ENCODE data around the gene CAPRIN1.
"Not testable (repeated sequence)": the region's sequence is repeated elsewhere in the genome, so short reads cannot be mapped to it uniquely, and the experiment has no call there.

The CAPRIN1 gene

GRCh38 chr11:34064291-34064690 lies 12.8 kb downstream of the CAPRIN1 start:
- no peaks in the 10 kb centered on the region for H3K4me1 ChIP-seq (ENCODE audit: control insufficient read depth, insufficient read depth, low read length)
- no peak overlapping the region for H3K4me3 ChIP-seq (ENCODE audit: insufficient read depth, low read depth, low read length)
- 93 to 100% methylated on average over 2 of the region's 2 CpGs for WGBS, 2 experiments
- no peaks in the 10 kb centered on the region for H3K27me3 ChIP-seq (ENCODE audit: control insufficient read depth, insufficient read depth, low read length, poor library complexity, severe bottlenecking)
- H3K9me3 ChIP-seq (ENCODE audit: control insufficient read depth, low read length): no peaks in the 10 kb centered on the region
- no peak overlapping the region for H3K27ac ChIP-seq (ENCODE audit: insufficient read depth, low read depth, low read length, poor library complexity, severe bottlenecking)
- H3K36me3 ChIP-seq (ENCODE audit: control insufficient read depth, insufficient read depth, low read length): peaks cover 6% of the 10 kb centered on the region

GRCh38 chr11:34065505-34066203 lies 14.1 kb downstream of the CAPRIN1 start:
- WGBS, 2 experiments: 88 to 94% methylated on average over 5 to 6 of the region's 6 CpGs

GRCh38 chr11:34066766-34067165 lies 15.2 kb downstream of the CAPRIN1 start:
- not testable (repeated sequence) for H3K9me3 ChIP-seq (ENCODE audit: control insufficient read depth, low read length)
- WGBS, 2 experiments: 86 to 89% methylated on average over 8 of the region's 8 CpGs

More at GRCh38 chr11:34065505-34066203, 14.1 kb downstream of the CAPRIN1 start:
- no peak overlapping the region for H3K27ac ChIP-seq (ENCODE audit: insufficient read depth, low read depth, low read length, poor library complexity, severe bottlenecking)
- H3K36me3 ChIP-seq (ENCODE audit: control insufficient read depth, insufficient read depth, low read length): peaks cover 6% of the 10 kb centered on the region
- no peaks in the 10 kb centered on the region for H3K9me3 ChIP-seq (ENCODE audit: control insufficient read depth, low read length)
- H3K4me3 ChIP-seq (ENCODE audit: insufficient read depth, low read depth, low read length): no peak overlapping the region
- H3K4me1 ChIP-seq (ENCODE audit: control insufficient read depth, insufficient read depth, low read length): no peaks in the 10 kb centered on the region
- no peaks in the 10 kb centered on the region for H3K27me3 ChIP-seq (ENCODE audit: control insufficient read depth, insufficient read depth, low read length, poor library complexity, severe bottlenecking)

GRCh38 chr11:34067383-34068065 lies 16.0 kb downstream of the CAPRIN1 start:
- peaks cover 11% of the 10 kb centered on the region for H3K36me3 ChIP-seq (ENCODE audit: control insufficient read depth, insufficient read depth, low read length)
- no peak overlapping the region for H3K27ac ChIP-seq (ENCODE audit: insufficient read depth, low read depth, low read length, poor library complexity, severe bottlenecking)
- 97% methylated on average over 7 of the region's 7 CpGs for WGBS, 2 experiments
- H3K27me3 ChIP-seq (ENCODE audit: control insufficient read depth, insufficient read depth, low read length, poor library complexity, severe bottlenecking): no peaks in the 10 kb centered on the region
- no peaks in the 10 kb centered on the region for H3K9me3 ChIP-seq (ENCODE audit: control insufficient read depth, low read length)
- H3K4me1 ChIP-seq (ENCODE audit: control insufficient read depth, insufficient read depth, low read length): no peaks in the 10 kb centered on the region
- H3K4me3 ChIP-seq (ENCODE audit: insufficient read depth, low read depth, low read length): no peak overlapping the region

More at GRCh38 chr11:34066766-34067165, 15.2 kb downstream of the CAPRIN1 start:
- H3K4me1 ChIP-seq (ENCODE audit: control insufficient read depth, insufficient read depth, low read length); H3K27ac ChIP-seq (ENCODE audit: insufficient read depth, low read depth, low read length, poor library complexity, severe bottlenecking); H3K36me3 ChIP-seq (ENCODE audit: control insufficient read depth, insufficient read depth, low read length); H3K27me3 ChIP-seq (ENCODE audit: control insufficient read depth, insufficient read depth, low read length, poor library complexity, severe bottlenecking); H3K4me3 ChIP-seq (ENCODE audit: insufficient read depth, low read depth, low read length): not testable (repeated sequence)

GRCh38 chr11:34068111-34068510 lies 16.6 kb downstream of the CAPRIN1 start:
- H3K27me3 ChIP-seq (ENCODE audit: control insufficient read depth, insufficient read depth, low read length, poor library complexity, severe bottlenecking): no peaks in the 10 kb centered on the region
- no peaks in the 10 kb centered on the region for H3K4me1 ChIP-seq (ENCODE audit: control insufficient read depth, insufficient read depth, low read length)
- no peak overlapping the region for H3K27ac ChIP-seq (ENCODE audit: insufficient read depth, low read depth, low read length, poor library complexity, severe bottlenecking)
- 98 to 100% methylated on average over 2 of the region's 2 CpGs for WGBS, 2 experiments
- H3K4me3 ChIP-seq (ENCODE audit: insufficient read depth, low read depth, low read length): no peak overlapping the region
- H3K9me3 ChIP-seq (ENCODE audit: control insufficient read depth, low read length): no peaks in the 10 kb centered on the region
- peaks cover 13% of the 10 kb centered on the region for H3K36me3 ChIP-seq (ENCODE audit: control insufficient read depth, insufficient read depth, low read length)

GRCh38 chr11:34071306-34071705 lies 19.8 kb downstream of the CAPRIN1 start:
- peaks cover 39% of the 10 kb centered on the region for H3K36me3 ChIP-seq (ENCODE audit: control insufficient read depth, insufficient read depth, low read length)
- 95 to 96% methylated on average over 8 of the region's 8 CpGs for WGBS, 2 experiments
- not testable (repeated sequence) for H3K4me1 ChIP-seq (ENCODE audit: control insufficient read depth, insufficient read depth, low read length); H3K27ac ChIP-seq (ENCODE audit: insufficient read depth, low read depth, low read length, poor library complexity, severe bottlenecking); H3K4me3 ChIP-seq (ENCODE audit: insufficient read depth, low read depth, low read length); H3K9me3 ChIP-seq (ENCODE audit: control insufficient read depth, low read length); H3K27me3 ChIP-seq (ENCODE audit: control insufficient read depth, insufficient read depth, low read length, poor library complexity, severe bottlenecking)

DNA sequence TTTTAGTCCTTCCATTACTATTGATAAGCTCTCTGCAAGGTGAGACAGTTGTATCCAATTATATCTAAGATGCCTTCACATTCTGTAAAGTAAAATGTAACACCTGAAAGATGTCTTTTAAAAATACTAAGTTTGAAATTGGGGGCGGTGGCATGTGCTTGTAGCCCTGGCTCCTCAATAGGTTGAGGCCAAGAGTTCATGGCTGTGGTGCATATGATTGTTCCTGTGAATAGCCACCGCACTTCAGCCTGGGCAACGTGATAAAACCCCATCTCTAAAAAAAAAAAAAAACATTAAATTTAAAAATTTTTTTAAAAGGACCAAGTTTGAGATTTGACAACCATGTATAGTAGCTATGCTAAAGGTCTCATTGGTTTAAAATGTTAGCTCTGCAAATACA lies 20.5 kb downstream of the CAPRIN1 start:
- H3K36me3 ChIP-seq (ENCODE audit: control insufficient read depth, insufficient read depth, low read length): peaks cover 44% of the 10 kb centered on the region
- H3K9me3 ChIP-seq (ENCODE audit: control insufficient read depth, low read length): no peaks in the 10 kb centered on the region
- no peaks in the 10 kb centered on the region for H3K27me3 ChIP-seq (ENCODE audit: control insufficient read depth, insufficient read depth, low read length, poor library complexity, severe bottlenecking)
- WGBS, 2 experiments: 95 to 100% methylated on average over 1 of the region's 3 CpGs
- no peak overlapping the region for H3K4me3 ChIP-seq (ENCODE audit: insufficient read depth, low read depth, low read length)
- no peak overlapping the region for H3K27ac ChIP-seq (ENCODE audit: insufficient read depth, low read depth, low read length, poor library complexity, severe bottlenecking)
- H3K4me1 ChIP-seq (ENCODE audit: control insufficient read depth, insufficient read depth, low read length): no peaks in the 10 kb centered on the region

GRCh38 chr11:34072832-34073231 lies 21.3 kb downstream of the CAPRIN1 start:
- Histone ChIP-seq H3K27me3 (ENCODE audit: control insufficient read depth, insufficient read depth, low read length, poor library complexity, severe bottlenecking) (no peaks in the 10 kb centered on the region), H3K9me3 (ENCODE audit: control insufficient read depth, low read length) (no peaks in the 10 kb centered on the region), H3K4me3 (ENCODE audit: insufficient read depth, low read depth, low read length) (no peak overlapping the region), H3K36me3 (ENCODE audit: control insufficient read depth, insufficient read depth, low read length) (peaks cover 46% of the 10 kb centered on the region), H3K27ac (ENCODE audit: insufficient read depth, low read depth, low read length, poor library complexity, severe bottlenecking) (no peak overlapping the region), H3K4me1 (ENCODE audit: control insufficient read depth, insufficient read depth, low read length) (no peaks in the 10 kb centered on the region)
- whole genome bisulfite sequencing, 2 experiments: 100% methylated on average over 1 to 2 of the region's 2 CpGs

DNA sequence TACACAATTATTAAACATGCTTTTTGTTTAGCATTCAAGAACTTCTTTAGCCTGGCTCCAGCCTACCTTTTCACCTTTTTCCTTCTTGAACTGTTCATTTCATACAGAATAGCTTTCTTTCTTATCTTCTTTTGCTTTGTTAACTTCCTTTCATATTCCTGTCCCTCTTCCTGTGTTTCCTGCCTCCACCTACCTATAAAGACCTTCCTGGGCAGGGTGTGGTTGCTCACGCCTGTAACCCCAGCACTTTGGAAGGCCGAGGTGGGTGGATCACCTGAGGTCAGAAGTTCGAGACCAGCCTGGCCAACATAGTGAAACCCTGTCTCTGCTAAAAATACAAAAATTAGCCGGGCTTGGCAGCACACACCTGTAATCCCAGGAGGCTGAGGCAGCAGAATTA lies 22.9 kb downstream of the CAPRIN1 start:
- H3K4me3 ChIP-seq (ENCODE audit: insufficient read depth, low read depth, low read length): no peak overlapping the region
- no peaks in the 10 kb centered on the region for H3K9me3 ChIP-seq (ENCODE audit: control insufficient read depth, low read length)
- no peaks in the 10 kb centered on the region for H3K27me3 ChIP-seq (ENCODE audit: control insufficient read depth, insufficient read depth, low read length, poor library complexity, severe bottlenecking)
- H3K27ac ChIP-seq (ENCODE audit: insufficient read depth, low read depth, low read length, poor library complexity, severe bottlenecking): no peak overlapping the region
- WGBS, 2 experiments: 83 to 92% methylated on average over 4 of the region's 4 CpGs
- H3K4me1 ChIP-seq (ENCODE audit: control insufficient read depth, insufficient read depth, low read length): no peaks in the 10 kb centered on the region
- peaks cover 60% of the 10 kb centered on the region for H3K36me3 ChIP-seq (ENCODE audit: control insufficient read depth, insufficient read depth, low read length)

DNA sequence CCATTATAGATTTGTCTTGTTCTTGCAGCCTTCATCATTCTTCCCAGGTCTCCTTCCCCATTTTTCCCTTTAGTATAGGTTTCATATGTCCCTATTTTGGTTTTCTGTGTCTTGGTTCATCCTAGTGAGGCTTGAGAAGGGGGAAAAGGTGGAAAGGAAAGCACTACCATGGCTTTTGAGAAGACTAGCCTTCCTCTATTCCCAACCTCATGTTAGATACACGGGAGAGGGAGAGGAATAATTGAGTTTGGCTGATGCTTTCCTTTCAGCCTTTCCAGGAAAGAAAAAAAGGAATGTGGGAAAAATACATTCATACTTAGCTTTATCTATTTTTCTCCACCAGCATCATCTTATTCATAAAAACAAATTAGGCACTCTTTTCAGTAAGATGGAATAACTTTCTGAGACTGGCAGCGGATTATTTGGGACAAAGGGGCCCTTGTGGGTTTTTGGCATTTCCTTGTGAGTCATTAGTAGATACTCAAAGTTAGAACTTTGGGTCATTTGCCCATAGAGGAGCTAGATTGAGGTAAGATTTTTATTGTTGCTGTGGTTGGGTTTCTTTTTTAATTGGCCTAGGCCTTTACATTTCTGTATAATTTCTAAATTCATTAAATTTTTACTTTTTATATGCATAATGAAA lies 23.8 kb downstream of the CAPRIN1 start:
- Histone ChIP-seq H3K9me3 (ENCODE audit: control insufficient read depth, low read length) (no peaks in the 10 kb centered on the region), H3K36me3 (ENCODE audit: control insufficient read depth, insufficient read depth, low read length) (peaks cover 66% of the 10 kb centered on the region), H3K4me3 (ENCODE audit: insufficient read depth, low read depth, low read length) (no peak overlapping the region), H3K27me3 (ENCODE audit: control insufficient read depth, insufficient read depth, low read length, poor library complexity, severe bottlenecking) (no peaks in the 10 kb centered on the region), H3K4me1 (ENCODE audit: control insufficient read depth, insufficient read depth, low read length) (no peaks in the 10 kb centered on the region), H3K27ac (ENCODE audit: insufficient read depth, low read depth, low read length, poor library complexity, severe bottlenecking) (no peak overlapping the region)
- WGBS, 2 experiments: 92 to 100% methylated on average over 1 to 2 of the region's 2 CpGs

Data from ectodermal cell (in vitro differentiated cells).